Measurements from ENCODE around the gene HS6ST2.

Gene HS6ST2

GRCh38 chrX:132708529-132708928 lies 249.9 kb downstream of the HS6ST2 start:
- Histone ChIP-seq H3K4me3 (ENCODE audit: low read length) (no peak overlapping the region), H3K79me2 (ENCODE audit: control insufficient read depth, low read length) (no peaks in the 10 kb centered on the region), H3K9me3 (ENCODE audit: control insufficient read depth, insufficient read depth, low read length) (no peaks in the 10 kb centered on the region), H3F3A (ENCODE audit: control insufficient read depth, insufficient read depth) (no peaks in the 10 kb centered on the region), H4K20me1 (ENCODE audit: control insufficient read depth, insufficient read depth, low read depth, low read length) (no peaks in the 10 kb centered on the region), H3K9me2 (replicated peaks; ENCODE audit: control insufficient read depth, low read length) (no peaks in the 10 kb centered on the region), H3K4me2 (ENCODE audit: low read length) (no peak overlapping the region), H3K27ac (ENCODE audit: low read depth, low read length) (no peak overlapping the region), H3K4me1 (ENCODE audit: control insufficient read depth, low read length) (no peaks in the 10 kb centered on the region), H3K36me3 (ENCODE audit: control insufficient read depth, low read length) (no peaks in the 10 kb centered on the region), H3K27me3 (ENCODE audit: control insufficient read depth, low read length) (no peaks in the 10 kb centered on the region)
- TF ChIP-seq, protein P1, sequence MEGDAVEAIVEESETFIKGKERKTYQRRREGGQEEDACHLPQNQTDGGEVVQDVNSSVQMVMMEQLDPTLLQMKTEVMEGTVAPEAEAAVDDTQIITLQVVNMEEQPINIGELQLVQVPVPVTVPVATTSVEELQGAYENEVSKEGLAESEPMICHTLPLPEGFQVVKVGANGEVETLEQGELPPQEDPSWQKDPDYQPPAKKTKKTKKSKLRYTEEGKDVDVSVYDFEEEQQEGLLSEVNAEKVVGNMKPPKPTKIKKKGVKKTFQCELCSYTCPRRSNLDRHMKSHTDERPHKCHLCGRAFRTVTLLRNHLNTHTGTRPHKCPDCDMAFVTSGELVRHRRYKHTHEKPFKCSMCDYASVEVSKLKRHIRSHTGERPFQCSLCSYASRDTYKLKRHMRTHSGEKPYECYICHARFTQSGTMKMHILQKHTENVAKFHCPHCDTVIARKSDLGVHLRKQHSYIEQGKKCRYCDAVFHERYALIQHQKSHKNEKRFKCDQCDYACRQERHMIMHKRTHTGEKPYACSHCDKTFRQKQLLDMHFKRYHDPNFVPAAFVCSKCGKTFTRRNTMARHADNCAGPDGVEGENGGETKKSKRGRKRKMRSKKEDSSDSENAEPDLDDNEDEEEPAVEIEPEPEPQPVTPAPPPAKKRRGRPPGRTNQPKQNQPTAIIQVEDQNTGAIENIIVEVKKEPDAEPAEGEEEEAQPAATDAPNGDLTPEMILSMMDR (IDR thresholded peaks at IDR 0.05; ENCODE audit: low read depth, low read length, poor library complexity, severe bottlenecking), result no peak
- TF ChIP-seq EZH2phosphoT487 (IDR thresholded peaks at IDR 0.05; ENCODE audit: borderline replicate concordance, low read length), result no peak

- Histone ChIP-seq H4K20me1 (ENCODE audit: control insufficient read depth, insufficient read depth, low read depth, low read length) (no peaks in the 10 kb centered on the region), H3K79me2 (ENCODE audit: control insufficient read depth, low read length) (no peaks in the 10 kb centered on the region), H3K36me3 (ENCODE audit: control insufficient read depth, low read length) (no peaks in the 10 kb centered on the region), H3K4me1 (ENCODE audit: control insufficient read depth, low read length) (no peaks in the 10 kb centered on the region), H3K4me2 (ENCODE audit: low read length) (no peak overlapping the region), H3K27me3 (ENCODE audit: control insufficient read depth, low read length) (no peaks in the 10 kb centered on the region), H3K27ac (ENCODE audit: low read depth, low read length) (no peak overlapping the region), H3K9me3 (ENCODE audit: control insufficient read depth, insufficient read depth, low read length) (no peaks in the 10 kb centered on the region), H3F3A (ENCODE audit: control insufficient read depth, insufficient read depth) (no peaks in the 10 kb centered on the region), H3K9me2 (replicated peaks; ENCODE audit: control insufficient read depth, low read length) (no peaks in the 10 kb centered on the region), H3K4me3 (ENCODE audit: low read length) (no peak overlapping the region)
- no peak for TF ChIP-seq EZH2phosphoT487 (IDR thresholded peaks at IDR 0.05; ENCODE audit: borderline replicate concordance, low read length)
- TF ChIP-seq, protein P1 (IDR thresholded peaks at IDR 0.05; ENCODE audit: low read depth, low read length, poor library complexity, severe bottlenecking), result no peak
Measured at GRCh38 chrX:132704769-132705168, 253.7 kb downstream of the HS6ST2 start.

DNA sequence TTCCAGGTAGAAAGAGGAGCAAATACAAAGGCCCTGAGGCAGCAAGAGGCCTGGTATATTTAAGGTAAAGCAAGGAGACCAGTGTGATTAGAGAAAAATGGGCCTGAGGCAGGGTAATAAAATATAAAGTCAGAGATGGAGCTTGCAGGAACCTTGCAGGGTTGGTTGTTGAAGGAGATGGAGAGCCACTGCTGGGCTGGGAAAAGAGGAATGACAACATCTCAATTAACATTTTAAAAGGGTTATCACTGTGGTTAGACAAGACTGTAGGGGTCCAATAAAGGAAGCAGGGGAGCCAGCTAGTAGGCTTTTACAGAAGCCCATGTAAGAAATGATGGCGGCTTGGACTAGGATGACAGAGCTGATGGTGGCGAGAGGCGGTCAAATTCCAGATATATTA lies 264.0 kb downstream of the HS6ST2 start:
- H3K27me3 ChIP-seq (ENCODE audit: control insufficient read depth, low read length), result no peaks in the 10 kb centered on the region
- no peaks in the 10 kb centered on the region for H3F3A ChIP-seq (ENCODE audit: control insufficient read depth, insufficient read depth)

More for the DNA sequence above, 264.0 kb downstream of the HS6ST2 start:
- H3K27ac ChIP-seq (ENCODE audit: low read depth, low read length), result no peak overlapping the region
- TF ChIP-seq, protein P1 (IDR thresholded peaks at IDR 0.05; ENCODE audit: low read depth, low read length, poor library complexity, severe bottlenecking), result no peak
- no peak for TF ChIP-seq EZH2phosphoT487 (IDR thresholded peaks at IDR 0.05; ENCODE audit: borderline replicate concordance, low read length)
- no peaks in the 10 kb centered on the region for H4K20me1 ChIP-seq (ENCODE audit: control insufficient read depth, insufficient read depth, low read depth, low read length)
- no peaks in the 10 kb centered on the region for H3K9me3 ChIP-seq (ENCODE audit: control insufficient read depth, insufficient read depth, low read length)
- no peak overlapping the region for H3K4me2 ChIP-seq (ENCODE audit: low read length)
- H3K79me2 ChIP-seq (ENCODE audit: control insufficient read depth, low read length), result no peaks in the 10 kb centered on the region
- H3K4me3 ChIP-seq (ENCODE audit: low read length), result no peak overlapping the region
- H3K4me1 ChIP-seq (ENCODE audit: control insufficient read depth, low read length), result no peaks in the 10 kb centered on the region
- H3K9me2 ChIP-seq (replicated peaks; ENCODE audit: control insufficient read depth, low read length), result no peaks in the 10 kb centered on the region
- no peaks in the 10 kb centered on the region for H3K36me3 ChIP-seq (ENCODE audit: control insufficient read depth, low read length)

Data from DOHH2 (cell line).